Upper lobe of left lung (tissue), 6 donors: ENCODE results near the gene ARG2. TPM values are rescaled to one million over a fixed set of nuclear protein-coding genes. Genes with fewer than 3 reads are reported as not detected.
"Not testable (repeated sequence)": the region's sequence is repeated elsewhere in the genome, so short reads cannot be mapped to it uniquely, and the experiment has no call there.

Source experiments
- ATAC-seq, 2 donors: fragments of 200-7000 bp; cut with Tn5 transposase; one replicate each; pipeline ENCODE4 v1.9.1; 2022; ENCODE audit warnings: mild to moderate bottlenecking in 2 of 2, moderate library complexity in 2 of 2; ENCODE audit not compliant: low FRiP score in 2 of 2
- DNase-seq, 2 donors: peaks; one replicate each; pipeline ENCODE4 v3.0.0-alpha.2; 2019 to 2020
- H3K27ac ChIP-seq, 4 donors: fragments of 200-600 bp; sonication (generic); one replicate each; pipeline ENCODE4 v1.5.1; 2016 to 2019
- H3K27me3 ChIP-seq, 4 donors: fragments of 200-600 bp; sonication (generic); one replicate each; pipeline ENCODE4 v1.5.1; 2017 to 2019
- H3K36me3 ChIP-seq, 4 donors: fragments of 200-600 bp; sonication (generic); one replicate each; pipeline ENCODE4 v1.5.1; 2016 to 2019
- H3K4me1 ChIP-seq, 4 donors: fragments of 200-600 bp; sonication (generic); one replicate each; pipeline ENCODE4 v1.5.1; 2018 to 2019
- H3K4me3 ChIP-seq, 4 donors: fragments of 200-600 bp; sonication (generic); one replicate each; pipeline ENCODE4 v1.5.1; 2017 to 2019; ENCODE audit warnings: mild to moderate bottlenecking in 2 of 4, moderate library complexity in 1 of 4
- H3K9me3 ChIP-seq, 4 donors: fragments of 200-600 bp; sonication (generic); one replicate each; pipeline ENCODE4 v1.5.1; 2018 to 2019
- EP300 ChIP-seq, 4 donors: sonication (generic); formaldehyde crosslinking; IDR thresholded peaks; one replicate each; pipeline ENCODE4 v1.5.1; 2017; ENCODE audit warnings: antibody characterized with exemption in 4 of 4, control low read depth in 2 of 4
- POLR2A ChIP-seq, 4 donors: fragments of 450-650 bp; IDR thresholded peaks; one replicate each; pipeline ENCODE4 v1.5.1; 2016 to 2017; ENCODE audit warnings: antibody characterized with exemption in 4 of 4, mild to moderate bottlenecking in 2 of 4
- POLR2AphosphoS5 ChIP-seq, 2 donors: sonication (generic); formaldehyde crosslinking; IDR thresholded peaks; one replicate each; pipeline ENCODE4 v1.5.1; 2017; ENCODE audit warnings: antibody characterized with exemption in 2 of 2
- whole genome bisulfite sequencing, 2 donors: methylation state at CpG; one replicate each; pipeline ENCODE4 v1.1.5; 2017 to 2018; 5-methylcytosine and 5-hydroxymethylcytosine counted together
- total RNA-seq, 6 donors: library from RNA; depleted of rRNA in 4 of 6; stranded (reverse); fragments of >200 nt in 4 of 6; gene quantifications; one replicate each; pipeline versions ENCODE4 v1.1.0 to v1.2.1, GENCODE V29; 2016 to 2021
- TF ChIP-seq, protein P1 (sequence below), 6 experiments: fragments of 450-650 bp in 4 of 6; fragments of 200-600 bp in 2 of 6; sonication (generic) in 2 of 6; IDR thresholded peaks; one replicate each; pipeline ENCODE4 v1.5.1; 2016 to 2019; ENCODE audit warnings: antibody characterized with exemption in 6 of 6
- donor health status: DM: no; HTN: no; CAD: no; lungs with moderate emphysema.
- donor health status: DM: no; HTN: yes; CAD: no; lungs with severe emphysema.

The ARG2 gene
- total RNA-seq, 6 donors from 2014 or later: 1.1 to 11.7 (median 8.6) TPM; not detected in 1

DNA sequence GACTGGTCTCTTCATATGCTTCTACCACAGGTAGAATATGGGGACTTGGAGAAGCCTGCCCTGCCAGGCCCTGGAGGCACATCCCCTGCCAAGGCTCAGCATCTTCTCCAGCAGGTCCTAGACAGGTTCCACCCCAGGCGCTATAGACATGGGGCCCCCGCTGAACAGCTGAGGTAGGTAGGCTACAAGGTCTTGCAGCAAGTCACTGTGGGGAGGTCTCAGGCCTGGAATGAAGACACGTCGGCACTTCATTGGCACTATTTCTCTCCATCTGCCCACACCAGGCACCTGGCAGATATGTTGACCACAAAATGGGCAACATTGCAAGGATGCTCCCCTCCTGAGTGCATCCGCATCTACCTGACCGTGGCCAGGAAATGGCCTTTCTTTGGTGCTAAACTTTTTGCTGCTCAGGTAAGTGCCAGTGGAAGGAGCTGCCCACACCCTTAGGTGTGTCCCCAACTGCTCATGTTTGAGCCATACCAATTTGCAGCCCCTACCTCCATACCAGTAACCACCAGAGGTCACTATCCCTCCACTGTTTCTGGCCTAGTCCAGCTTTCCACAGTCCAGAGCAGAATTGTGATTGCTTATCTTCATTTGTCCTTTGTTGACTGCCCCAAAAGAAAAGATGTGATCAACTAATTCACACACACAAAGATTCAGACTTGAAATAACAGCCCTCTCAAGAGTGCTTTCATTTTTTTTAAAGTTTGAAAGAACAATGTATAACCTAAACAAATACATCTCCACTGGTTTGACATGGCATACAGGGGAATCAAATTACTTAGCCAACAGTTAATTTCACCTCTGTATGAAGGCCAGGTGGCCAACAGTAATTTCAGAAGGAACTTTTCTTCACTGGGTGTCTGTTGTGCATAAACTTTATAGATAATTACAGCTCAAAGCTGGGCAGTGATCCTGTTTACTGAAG is 35.7 kb upstream of the ARG2 start:
- TF ChIP-seq POLR2A (IDR thresholded peaks at IDR 0.05): no peak
- no peak for TF ChIP-seq POLR2AphosphoS5 (IDR thresholded peaks at IDR 0.05)
- no peak for TF ChIP-seq EP300 (IDR thresholded peaks at IDR 0.05)
- TF ChIP-seq, protein P1, sequence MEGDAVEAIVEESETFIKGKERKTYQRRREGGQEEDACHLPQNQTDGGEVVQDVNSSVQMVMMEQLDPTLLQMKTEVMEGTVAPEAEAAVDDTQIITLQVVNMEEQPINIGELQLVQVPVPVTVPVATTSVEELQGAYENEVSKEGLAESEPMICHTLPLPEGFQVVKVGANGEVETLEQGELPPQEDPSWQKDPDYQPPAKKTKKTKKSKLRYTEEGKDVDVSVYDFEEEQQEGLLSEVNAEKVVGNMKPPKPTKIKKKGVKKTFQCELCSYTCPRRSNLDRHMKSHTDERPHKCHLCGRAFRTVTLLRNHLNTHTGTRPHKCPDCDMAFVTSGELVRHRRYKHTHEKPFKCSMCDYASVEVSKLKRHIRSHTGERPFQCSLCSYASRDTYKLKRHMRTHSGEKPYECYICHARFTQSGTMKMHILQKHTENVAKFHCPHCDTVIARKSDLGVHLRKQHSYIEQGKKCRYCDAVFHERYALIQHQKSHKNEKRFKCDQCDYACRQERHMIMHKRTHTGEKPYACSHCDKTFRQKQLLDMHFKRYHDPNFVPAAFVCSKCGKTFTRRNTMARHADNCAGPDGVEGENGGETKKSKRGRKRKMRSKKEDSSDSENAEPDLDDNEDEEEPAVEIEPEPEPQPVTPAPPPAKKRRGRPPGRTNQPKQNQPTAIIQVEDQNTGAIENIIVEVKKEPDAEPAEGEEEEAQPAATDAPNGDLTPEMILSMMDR (IDR thresholded peaks at IDR 0.05): peak; percentile 29 to 64 (median 58)
- DNase-seq: no peak
- 86 to 90% methylated on average over 5 to 6 of the region's 6 CpGs for WGBS, 2 donors
- Histone ChIP-seq H3K9me3 (no peaks in the 10 kb centered on the region), H3K27me3 (no peaks in the 10 kb centered on the region), H3K4me1 (no peaks in the 10 kb centered on the region), H3K27ac (no peak overlapping the region), H3K36me3 (peaks cover 0 to 14% (median 7%) of the 10 kb centered on the region in 4 donors), H3K4me3 (no peak overlapping the region)
- ATAC-seq: peak in 1 of 2 donors; percentile 79

DNA sequence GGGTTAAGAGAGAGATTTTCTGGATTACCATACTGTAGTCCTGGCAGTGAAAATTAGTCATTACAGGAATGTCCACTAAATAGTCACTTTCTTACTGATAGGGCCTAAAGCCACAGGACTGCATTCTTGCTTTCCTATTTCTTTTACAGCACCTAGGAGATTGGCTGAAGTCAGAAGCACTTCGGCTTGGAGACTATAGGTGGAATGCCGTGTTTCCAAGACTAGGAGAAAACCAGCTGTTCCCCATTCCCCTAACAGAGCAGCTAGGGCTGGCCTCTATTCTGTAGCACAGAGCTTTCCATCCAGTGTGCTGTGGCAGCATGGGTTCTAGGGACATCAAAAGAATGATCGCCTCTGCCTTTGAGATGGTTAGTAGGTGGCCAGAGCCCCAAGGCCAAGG is 34.7 kb upstream of the ARG2 start:
- no peak for DNase-seq
- H3K9me3 ChIP-seq: no peaks in the 10 kb centered on the region

DNA sequence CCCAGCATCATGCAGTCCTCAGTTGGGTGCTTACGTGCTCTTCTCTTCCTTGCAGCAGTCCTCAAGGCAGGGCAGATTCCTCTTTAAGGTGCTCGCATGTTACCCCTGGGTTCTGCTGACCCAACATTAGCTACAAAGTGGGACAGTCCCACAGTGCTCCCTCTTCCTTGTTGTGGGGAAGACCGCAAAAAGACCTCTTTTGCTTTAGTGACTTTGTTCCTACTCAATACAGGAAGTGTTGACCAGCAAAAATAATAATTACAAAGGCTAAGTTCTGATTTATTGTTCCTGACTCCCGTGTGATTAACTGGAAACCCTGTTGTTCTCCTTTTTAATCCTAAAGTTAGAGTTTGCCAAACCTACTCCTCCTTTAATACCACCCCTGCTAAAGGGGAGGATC is 33.4 kb upstream of the ARG2 start:
- Histone ChIP-seq H3K4me1 (no peaks in the 10 kb centered on the region), H3K9me3 (no peaks in the 10 kb centered on the region), H3K4me3 (no peak overlapping the region), H3K27ac (no peak overlapping the region), H3K36me3 (peaks cover 6 to 38% (median 16%) of the 10 kb centered on the region in 4 donors), H3K27me3 (no peaks in the 10 kb centered on the region)
- no peak for DNase-seq
- no peak for TF ChIP-seq EP300 (IDR thresholded peaks at IDR 0.05)
- TF ChIP-seq POLR2AphosphoS5 (IDR thresholded peaks at IDR 0.05): no peak
- TF ChIP-seq POLR2A (IDR thresholded peaks at IDR 0.05): no peak
- 71 to 76% methylated on average over 4 of the region's 4 CpGs for WGBS, 2 donors
- no peak for ATAC-seq

More for the DNA sequence above, 34.7 kb upstream of the ARG2 start:
- 88 to 100% methylated on average over 3 of the region's 3 CpGs for WGBS, 2 donors
- H3K27me3 ChIP-seq: no peaks in the 10 kb centered on the region
- peaks cover 0 to 24% (median 11%) of the 10 kb centered on the region in 4 donors for H3K36me3 ChIP-seq
- H3K27ac ChIP-seq: no peak overlapping the region
- no peaks in the 10 kb centered on the region for H3K4me1 ChIP-seq
- TF ChIP-seq, protein P1 (IDR thresholded peaks at IDR 0.05): no peak
- TF ChIP-seq POLR2AphosphoS5 (IDR thresholded peaks at IDR 0.05) (no peak), POLR2A (IDR thresholded peaks at IDR 0.05) (no peak), EP300 (IDR thresholded peaks at IDR 0.05) (no peak)
- no peak for ATAC-seq
- H3K4me3 ChIP-seq: no peak overlapping the region

DNA sequence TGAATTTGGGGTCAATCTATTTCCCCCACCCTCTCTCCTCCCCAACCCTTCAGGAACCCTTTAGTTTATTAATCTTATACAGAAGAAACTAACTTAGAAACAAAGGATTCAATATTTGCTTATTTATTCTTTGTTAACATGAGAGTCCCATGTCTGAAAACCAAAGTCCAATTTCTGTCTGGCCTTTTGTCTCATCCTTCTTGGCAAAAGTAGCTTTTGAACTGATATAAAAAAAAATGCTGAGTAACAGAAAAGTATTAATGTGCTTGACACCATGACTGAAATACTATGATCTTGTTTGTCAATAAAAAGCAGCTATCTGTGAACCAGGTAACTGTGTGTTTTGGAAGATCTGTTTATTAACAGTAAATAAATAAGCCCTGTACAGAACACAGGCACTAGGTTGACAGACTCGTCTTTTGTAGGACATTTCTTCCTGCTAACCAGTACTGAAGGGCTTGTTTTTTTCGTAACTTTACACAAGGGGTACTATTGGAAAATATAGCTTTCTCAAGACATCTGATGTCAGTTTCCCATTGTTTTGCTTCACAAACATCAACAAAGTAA is 30.4 kb upstream of the ARG2 start:
- 86 to 96% methylated on average over 2 of the region's 2 CpGs for WGBS, 2 donors
- Histone ChIP-seq H3K4me1 (no peaks in the 10 kb centered on the region), H3K9me3 (no peaks in the 10 kb centered on the region), H3K36me3 (peaks cover 16 to 66% (median 35%) of the 10 kb centered on the region in 4 donors), H3K4me3 (no peak overlapping the region), H3K27ac (no peak overlapping the region), H3K27me3 (no peaks in the 10 kb centered on the region)
- TF ChIP-seq, protein P1 (IDR thresholded peaks at IDR 0.05): no peak
- no peak for TF ChIP-seq POLR2A (IDR thresholded peaks at IDR 0.05)
- TF ChIP-seq EP300 (IDR thresholded peaks at IDR 0.05): no peak
- TF ChIP-seq POLR2AphosphoS5 (IDR thresholded peaks at IDR 0.05): no peak
- no peak for ATAC-seq
- no peak for DNase-seq

DNA sequence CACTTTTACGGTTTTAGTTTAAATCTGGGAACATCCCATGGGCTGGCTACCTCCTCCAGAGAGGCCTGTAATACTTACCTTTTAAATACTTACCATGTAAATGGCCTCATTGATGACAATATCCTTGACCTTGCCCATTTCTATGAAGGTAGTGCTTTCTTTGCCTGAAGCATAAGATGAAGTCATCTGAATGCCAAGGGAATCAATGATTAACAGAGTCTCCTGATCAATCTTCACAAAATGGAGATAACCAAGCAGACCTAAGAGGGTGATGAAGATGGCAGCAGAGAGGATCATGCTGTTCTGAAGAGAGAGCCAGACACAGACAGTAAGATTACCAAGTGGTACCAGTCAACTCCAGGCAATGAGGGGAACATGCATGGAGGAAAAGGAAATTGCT is 26.1 kb upstream of the ARG2 start:
- H3K27me3 ChIP-seq, DNase-seq, H3K9me3 ChIP-seq, H3K4me1 ChIP-seq, H3K27ac ChIP-seq, H3K4me3 ChIP-seq, ATAC-seq: not testable (repeated sequence)
- WGBS, 2 donors: 33 to 40% methylated on average over 1 of the region's 1 CpG
- peaks cover 16 to 60% (median 30%) of the 10 kb centered on the region in 4 donors for H3K36me3 ChIP-seq
